ENCODE measurements around the gene LMCD1. TPM values are rescaled to one million over a fixed set of nuclear protein-coding genes. Genes with fewer than 3 reads are reported as not detected.

Gene LMCD1
- total RNA-seq, 2 donors from 2014 or later: 0.85 to 0.89 TPM

DNA sequence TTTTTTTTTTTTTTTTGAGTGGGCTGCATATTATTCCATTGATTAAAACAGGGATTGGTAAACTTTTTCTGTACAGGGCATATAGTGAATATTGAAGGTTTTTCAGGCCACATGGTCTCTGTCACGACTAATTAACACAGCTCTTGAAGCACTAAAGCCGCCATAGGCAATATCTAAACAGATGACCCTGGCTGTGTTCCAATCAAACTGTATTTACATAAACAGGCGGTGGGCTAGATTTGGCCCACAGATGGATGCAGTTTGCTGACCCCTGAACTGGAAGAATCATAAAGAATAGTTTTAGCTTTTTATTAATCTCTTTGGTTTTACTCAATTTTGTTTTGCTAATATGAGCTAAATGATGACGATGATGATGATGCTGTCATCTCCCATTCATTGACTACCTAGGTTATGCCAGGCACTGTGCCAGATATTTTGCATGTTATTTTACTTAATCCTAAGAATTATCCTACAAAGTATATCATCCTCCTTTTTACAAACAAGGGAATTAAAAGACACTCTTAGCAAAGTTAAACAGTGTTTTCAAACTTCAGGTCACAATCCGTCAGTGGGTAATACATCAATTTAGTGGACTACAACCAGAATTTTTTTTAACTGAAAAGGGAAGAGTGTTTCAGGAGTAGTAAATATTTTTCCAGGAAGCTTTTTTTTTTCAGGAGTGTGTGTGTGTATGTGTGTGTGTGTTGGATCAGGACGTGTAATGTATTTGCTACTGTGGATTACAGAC lies 54.3 kb downstream of the LMCD1 start:
- H3K9me3 ChIP-seq (ENCODE audit: control insufficient read depth, low read length, poor library complexity, severe bottlenecking): no peaks in the 10 kb centered on the region
- H3K27ac Mint-ChIP-seq: no peak overlapping the region
- H3K27me3 Mint-ChIP-seq: peaks cover 7% of the 10 kb centered on the region
- DNase-seq (no peak), ATAC-seq (no peak)
- H3K4me1 Mint-ChIP-seq: no peaks in the 10 kb centered on the region
- H3K4me3 Mint-ChIP-seq: no peak overlapping the region
- no peaks in the 10 kb centered on the region for H3K36me3 Mint-ChIP-seq (ENCODE audit: low read depth)

DNA sequence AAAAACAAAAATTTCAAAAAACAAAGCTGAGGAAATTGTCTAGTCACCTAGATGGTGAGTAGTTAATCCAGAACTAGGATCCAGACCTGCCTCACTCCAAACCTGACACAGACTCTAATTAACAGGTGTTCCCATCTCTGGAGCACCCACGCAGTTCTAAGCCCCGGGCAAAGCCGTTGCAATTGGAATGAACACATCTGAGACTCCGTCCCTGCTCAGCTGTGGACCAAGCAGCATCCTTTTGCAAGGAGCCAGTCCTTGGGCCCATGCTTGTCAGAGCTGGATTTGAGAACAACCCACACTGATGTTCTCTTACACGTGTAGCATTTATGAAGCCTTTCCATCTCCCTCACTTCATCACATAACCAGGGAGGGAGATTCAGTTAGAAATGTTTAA lies 54.8 kb downstream of the LMCD1 start:
- no peaks in the 10 kb centered on the region for H3K9me3 ChIP-seq (ENCODE audit: control insufficient read depth, low read length, poor library complexity, severe bottlenecking)
- ATAC-seq: no peak
- no peak overlapping the region for H3K4me3 Mint-ChIP-seq
- no peak overlapping the region for H3K27ac Mint-ChIP-seq
- H3K36me3 Mint-ChIP-seq (ENCODE audit: low read depth): no peaks in the 10 kb centered on the region
- H3K4me1 Mint-ChIP-seq: no peaks in the 10 kb centered on the region
- H3K27me3 Mint-ChIP-seq: peaks cover 7% of the 10 kb centered on the region
- DNase-seq: no peak

DNA sequence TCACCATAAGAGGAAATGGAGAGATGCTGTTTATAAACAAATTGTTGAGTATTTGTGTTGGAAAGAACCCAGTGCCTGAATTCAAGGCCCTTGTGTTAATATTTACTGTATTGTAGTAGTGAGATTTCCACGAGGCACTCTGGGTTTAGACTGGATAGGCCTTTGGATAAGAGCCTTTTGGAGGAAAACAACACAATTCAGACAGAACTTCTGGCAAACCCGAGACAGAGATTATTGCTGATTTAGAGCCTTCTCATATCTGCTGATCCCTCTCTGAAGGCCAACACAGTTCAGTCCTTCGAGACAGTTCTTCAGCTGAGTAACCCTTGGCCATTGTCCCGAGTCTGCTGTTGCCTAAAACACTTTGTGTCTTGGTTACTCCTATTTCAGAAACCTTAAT lies 55.7 kb downstream of the LMCD1 start:
- Mint-ChIP-seq H3K27me3 (peaks cover 7% of the 10 kb centered on the region), H3K4me1 (no peaks in the 10 kb centered on the region), H3K36me3 (ENCODE audit: low read depth) (no peaks in the 10 kb centered on the region), H3K4me3 (no peak overlapping the region), H3K27ac (no peak overlapping the region)
- DNase-seq (no peak), ATAC-seq (no peak)
- H3K9me3 ChIP-seq (ENCODE audit: control insufficient read depth, low read length, poor library complexity, severe bottlenecking): no peaks in the 10 kb centered on the region

DNA sequence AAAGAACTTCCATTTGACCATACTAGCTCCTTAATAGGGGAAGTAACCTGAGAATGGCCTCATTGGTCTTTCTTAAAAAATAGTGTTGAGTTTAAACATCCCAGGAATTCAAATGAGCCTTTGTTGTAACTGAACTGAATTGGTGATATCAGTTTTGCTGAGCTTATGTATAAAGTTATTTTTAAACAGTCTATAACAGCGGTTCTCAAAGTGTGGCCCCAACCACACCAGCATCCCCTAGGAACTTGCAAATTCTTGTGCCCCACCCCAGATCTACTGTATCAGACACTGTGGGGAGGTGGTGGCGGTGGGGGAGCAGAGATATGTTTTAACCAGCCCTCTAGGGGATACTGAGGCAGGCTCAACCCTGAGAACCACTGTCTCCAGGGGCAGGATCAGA lies 57.0 kb downstream of the LMCD1 start:
- H3K27me3 Mint-ChIP-seq: peaks cover 11% of the 10 kb centered on the region
- no peaks in the 10 kb centered on the region for H3K36me3 Mint-ChIP-seq (ENCODE audit: low read depth)
- no peaks in the 10 kb centered on the region for H3K4me1 Mint-ChIP-seq
- ATAC-seq: no peak
- no peak overlapping the region for H3K4me3 Mint-ChIP-seq
- H3K9me3 ChIP-seq (ENCODE audit: control insufficient read depth, low read length, poor library complexity, severe bottlenecking): no peaks in the 10 kb centered on the region
- no peak for DNase-seq
- no peak overlapping the region for H3K27ac Mint-ChIP-seq

DNA sequence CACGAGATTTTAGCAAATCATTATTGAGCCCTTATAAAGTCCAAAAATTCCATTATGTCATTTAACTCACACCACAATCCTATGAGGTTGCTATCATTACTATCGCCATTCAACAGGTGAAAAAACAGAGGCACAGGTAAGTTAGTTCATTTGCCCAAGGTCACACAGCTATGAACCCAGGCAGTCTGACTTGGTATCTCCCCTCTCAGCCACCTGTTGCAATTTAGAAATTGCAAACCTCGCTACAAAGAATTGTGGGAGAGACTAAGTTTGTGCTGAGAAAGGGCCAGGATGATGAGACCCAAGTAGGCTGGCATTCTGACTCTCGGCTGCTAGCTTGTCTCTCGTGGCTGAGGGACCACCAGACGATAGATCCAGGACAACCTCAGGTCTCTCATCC lies 57.7 kb downstream of the LMCD1 start:
- Mint-ChIP-seq H3K4me3 (no peak overlapping the region), H3K36me3 (ENCODE audit: low read depth) (no peaks in the 10 kb centered on the region), H3K4me1 (no peaks in the 10 kb centered on the region), H3K27me3 (peaks cover 11% of the 10 kb centered on the region), H3K27ac (no peak overlapping the region)
- no peak for ATAC-seq
- DNase-seq: no peak
- no peaks in the 10 kb centered on the region for H3K9me3 ChIP-seq (ENCODE audit: control insufficient read depth, low read length, poor library complexity, severe bottlenecking)

DNA sequence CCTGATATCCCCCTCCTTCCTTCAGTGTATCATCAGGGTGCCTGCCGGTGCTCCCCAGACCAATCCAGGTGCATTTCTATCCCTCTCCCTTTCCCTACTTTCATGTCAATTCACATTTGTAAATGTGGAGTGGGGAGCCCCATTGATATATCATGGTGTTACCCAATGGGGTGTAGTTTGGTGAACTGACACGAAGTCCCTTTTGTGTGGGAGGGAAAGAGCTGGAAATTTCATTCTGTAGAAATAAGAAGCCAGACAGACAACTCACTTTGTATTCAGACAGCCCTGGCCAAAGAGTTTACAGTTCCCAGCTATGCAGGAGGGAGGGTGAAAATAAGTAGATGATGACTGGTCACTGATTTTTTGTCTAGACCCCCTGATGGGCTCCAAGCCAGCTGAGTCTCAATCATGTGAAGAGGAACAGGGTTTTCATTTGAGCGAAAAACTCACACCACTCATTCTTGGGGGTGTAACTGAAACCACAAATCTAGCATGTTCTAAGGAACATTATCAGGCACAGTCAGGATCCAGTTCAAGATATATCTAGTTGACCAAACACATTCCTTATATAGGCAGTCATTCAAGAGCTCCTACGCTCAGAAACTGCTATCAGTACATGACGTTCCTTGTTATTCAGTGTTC lies 58.9 kb downstream of the LMCD1 start:
- no peaks in the 10 kb centered on the region for H3K9me3 ChIP-seq (ENCODE audit: control insufficient read depth, low read length, poor library complexity, severe bottlenecking)
- ATAC-seq: no peak
- no peak overlapping the region for H3K27ac Mint-ChIP-seq
- DNase-seq: no peak
- H3K27me3 Mint-ChIP-seq: peaks cover 11% of the 10 kb centered on the region
- H3K4me3 Mint-ChIP-seq: no peak overlapping the region
- no peaks in the 10 kb centered on the region for H3K36me3 Mint-ChIP-seq (ENCODE audit: low read depth)
- H3K4me1 Mint-ChIP-seq: no peaks in the 10 kb centered on the region

DNA sequence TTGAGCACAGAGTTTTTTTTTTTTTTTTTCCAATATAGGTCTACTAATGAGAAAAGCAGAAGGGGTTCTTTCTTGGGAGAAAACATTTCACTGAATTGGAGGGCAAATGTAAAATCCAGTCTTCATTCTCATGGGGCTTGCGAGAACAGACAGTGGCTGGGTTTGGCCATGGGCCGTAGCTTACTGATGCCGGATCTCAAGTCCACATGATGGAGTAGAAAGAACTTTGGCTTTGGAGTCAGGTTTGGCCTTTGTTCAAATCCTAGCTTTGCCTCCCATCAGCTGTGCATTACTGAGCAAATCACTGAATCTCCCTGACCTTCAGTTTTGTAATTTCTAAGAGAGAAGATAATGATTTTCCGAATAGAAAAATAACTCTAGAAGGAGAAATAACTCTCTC lies 59.7 kb downstream of the LMCD1 start:
- no peak for ATAC-seq
- Mint-ChIP-seq H3K4me3 (no peak overlapping the region), H3K27ac (no peak overlapping the region), H3K36me3 (ENCODE audit: low read depth) (no peaks in the 10 kb centered on the region), H3K27me3 (peaks cover 11% of the 10 kb centered on the region), H3K4me1 (no peaks in the 10 kb centered on the region)
- DNase-seq: no peak
- H3K9me3 ChIP-seq (ENCODE audit: control insufficient read depth, low read length, poor library complexity, severe bottlenecking): no peaks in the 10 kb centered on the region

DNA sequence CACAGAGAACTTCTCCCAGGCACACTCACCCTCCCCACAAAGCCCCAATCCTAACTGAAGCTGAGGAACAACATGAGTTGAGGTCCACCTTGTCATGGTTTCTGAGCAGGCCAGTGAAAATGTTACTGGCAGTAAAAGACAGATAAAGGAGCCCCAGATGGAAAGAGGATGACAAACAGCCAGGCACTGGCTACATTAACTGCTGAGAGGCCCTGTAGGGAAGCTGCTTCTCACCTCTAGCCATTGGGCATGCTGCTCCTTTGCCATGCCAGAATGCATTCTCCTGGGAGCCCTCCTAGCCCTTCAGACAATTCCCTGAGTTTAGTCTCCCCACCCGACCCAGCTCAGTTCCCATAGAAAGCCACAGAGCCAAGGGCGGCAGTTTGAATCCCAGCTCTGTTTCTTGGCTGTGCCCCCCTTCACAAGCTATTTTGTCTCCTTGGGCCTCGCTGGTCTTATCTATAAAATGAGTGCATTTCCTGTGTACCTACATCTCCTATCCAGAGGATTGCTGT lies 60.5 kb downstream of the LMCD1 start:
- Mint-ChIP-seq H3K4me1 (no peaks in the 10 kb centered on the region), H3K27me3 (peaks cover 11% of the 10 kb centered on the region), H3K27ac (no peak overlapping the region), H3K4me3 (no peak overlapping the region), H3K36me3 (ENCODE audit: low read depth) (no peaks in the 10 kb centered on the region)
- ATAC-seq: no peak
- no peaks in the 10 kb centered on the region for H3K9me3 ChIP-seq (ENCODE audit: control insufficient read depth, low read length, poor library complexity, severe bottlenecking)
- DNase-seq: no peak

DNA sequence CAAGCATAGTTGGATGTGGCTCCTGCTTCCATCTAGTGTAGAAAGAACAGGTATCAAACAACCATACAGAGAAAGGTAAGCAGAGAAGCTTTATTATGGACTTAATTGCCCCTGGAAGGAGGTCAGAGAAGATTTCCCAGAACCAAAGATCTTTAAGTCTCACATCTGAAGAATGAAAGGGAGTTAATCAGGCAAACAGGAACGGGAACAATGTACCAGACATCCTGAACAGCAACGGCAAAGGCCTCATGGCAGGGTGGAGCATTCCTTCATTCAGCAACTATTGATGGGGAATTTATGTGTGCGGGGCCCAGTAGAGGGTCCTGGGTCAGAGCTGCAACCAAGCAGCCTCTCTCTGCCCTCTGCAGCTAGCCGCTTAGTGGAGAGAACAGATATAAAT lies 61.5 kb downstream of the LMCD1 start:
- Mint-ChIP-seq H3K27ac (no peak overlapping the region), H3K4me3 (no peak overlapping the region), H3K27me3 (peaks cover 11% of the 10 kb centered on the region), H3K4me1 (no peaks in the 10 kb centered on the region), H3K36me3 (ENCODE audit: low read depth) (no peaks in the 10 kb centered on the region)
- DNase-seq (no peak), ATAC-seq (no peak)
- H3K9me3 ChIP-seq (ENCODE audit: control insufficient read depth, low read length, poor library complexity, severe bottlenecking): no peaks in the 10 kb centered on the region

DNA sequence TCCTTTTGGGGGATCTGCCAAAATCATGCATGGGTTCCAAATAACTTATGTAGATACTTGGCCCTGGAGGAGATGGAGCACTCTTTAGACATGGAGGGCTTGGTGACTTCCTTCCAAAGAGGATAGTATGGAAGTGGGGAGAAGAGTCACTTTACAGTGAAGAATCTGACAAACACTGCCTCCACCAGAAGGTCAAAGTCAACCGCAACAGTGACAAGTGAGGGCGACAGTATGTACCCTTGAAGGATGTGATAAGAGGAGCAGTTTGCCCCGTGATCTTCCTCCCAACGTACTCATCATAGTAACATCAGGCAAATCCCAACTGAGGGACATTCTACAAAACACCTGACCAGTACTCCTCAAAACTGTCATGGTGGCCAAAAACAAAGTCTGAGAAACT lies 62.0 kb downstream of the LMCD1 start:
- Mint-ChIP-seq H3K27ac (no peak overlapping the region), H3K4me1 (no peaks in the 10 kb centered on the region), H3K36me3 (ENCODE audit: low read depth) (no peaks in the 10 kb centered on the region), H3K27me3 (peaks cover 11% of the 10 kb centered on the region), H3K4me3 (no peak overlapping the region)
- DNase-seq (no peak), ATAC-seq (no peak)
- H3K9me3 ChIP-seq (ENCODE audit: control insufficient read depth, low read length, poor library complexity, severe bottlenecking): no peaks in the 10 kb centered on the region

DNA sequence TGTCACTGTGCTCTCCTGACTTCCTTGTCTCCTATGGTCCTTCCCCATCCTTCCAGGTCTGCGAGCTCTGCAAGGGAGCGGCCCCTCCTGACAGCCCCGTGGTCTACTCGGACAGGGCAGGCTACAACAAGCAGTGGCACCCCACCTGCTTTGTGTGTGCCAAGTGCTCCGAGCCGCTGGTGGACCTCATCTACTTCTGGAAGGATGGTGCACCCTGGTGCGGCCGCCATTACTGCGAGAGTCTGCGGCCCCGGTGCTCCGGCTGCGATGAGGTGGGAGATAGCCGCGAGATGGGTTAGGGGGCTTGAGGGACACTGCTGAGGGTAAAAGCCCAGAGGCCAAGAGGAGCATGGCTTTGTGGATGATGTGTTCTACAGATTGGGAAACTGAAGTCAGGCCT lies 63.8 kb downstream of the LMCD1 start:
- H3K36me3 Mint-ChIP-seq (ENCODE audit: low read depth): no peaks in the 10 kb centered on the region
- H3K4me3 Mint-ChIP-seq: no peak overlapping the region
- no peak overlapping the region for H3K27ac Mint-ChIP-seq
- DNase-seq (no peak), ATAC-seq (no peak)
- peaks cover 5% of the 10 kb centered on the region for H3K27me3 Mint-ChIP-seq
- H3K9me3 ChIP-seq (ENCODE audit: control insufficient read depth, low read length, poor library complexity, severe bottlenecking): no peaks in the 10 kb centered on the region
- no peaks in the 10 kb centered on the region for H3K4me1 Mint-ChIP-seq

DNA sequence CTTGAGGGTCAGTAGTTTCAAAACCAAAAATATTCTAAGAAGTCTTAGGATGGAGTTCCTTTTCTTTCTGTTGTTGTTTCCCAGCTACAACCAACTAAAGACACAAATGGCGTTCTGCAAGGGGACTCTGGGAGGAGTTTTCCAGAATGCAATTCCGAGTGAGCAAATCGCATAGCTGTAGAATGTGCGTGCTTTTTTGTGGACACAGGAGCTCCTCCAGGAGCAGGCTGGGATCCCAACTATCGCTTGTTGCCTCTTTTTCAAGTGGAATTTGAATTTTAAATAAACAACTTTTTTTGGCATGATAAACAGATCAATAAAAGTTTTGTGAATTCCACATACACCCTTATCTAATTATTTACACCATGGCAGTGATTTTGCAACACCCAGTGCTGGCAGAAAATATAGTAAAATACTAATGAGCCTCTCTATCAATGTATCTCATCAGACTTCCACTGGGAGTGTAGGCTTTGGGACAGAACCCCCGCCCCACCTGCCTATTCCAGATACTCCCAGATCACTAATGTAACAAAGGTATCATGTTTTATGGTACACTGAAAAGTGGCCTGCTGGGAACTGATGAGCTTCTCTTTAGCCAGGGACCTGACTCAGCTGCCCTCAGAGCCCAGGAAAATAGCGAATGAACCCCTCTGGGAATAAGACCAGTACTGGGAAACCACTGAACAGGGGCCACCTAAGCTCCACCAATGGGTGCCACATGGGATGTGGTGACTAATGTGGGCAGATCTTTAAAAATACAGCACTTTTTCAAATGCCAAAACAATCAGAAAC lies 66.4 kb downstream of the LMCD1 start:
- Mint-ChIP-seq H3K4me1 (peaks cover 4% of the 10 kb centered on the region), H3K27ac (no peak overlapping the region), H3K4me3 (no peak overlapping the region), H3K27me3 (no peaks in the 10 kb centered on the region), H3K36me3 (ENCODE audit: low read depth) (no peaks in the 10 kb centered on the region)
- ATAC-seq: no peak
- no peaks in the 10 kb centered on the region for H3K9me3 ChIP-seq (ENCODE audit: control insufficient read depth, low read length, poor library complexity, severe bottlenecking)
- DNase-seq: no peak

DNA sequence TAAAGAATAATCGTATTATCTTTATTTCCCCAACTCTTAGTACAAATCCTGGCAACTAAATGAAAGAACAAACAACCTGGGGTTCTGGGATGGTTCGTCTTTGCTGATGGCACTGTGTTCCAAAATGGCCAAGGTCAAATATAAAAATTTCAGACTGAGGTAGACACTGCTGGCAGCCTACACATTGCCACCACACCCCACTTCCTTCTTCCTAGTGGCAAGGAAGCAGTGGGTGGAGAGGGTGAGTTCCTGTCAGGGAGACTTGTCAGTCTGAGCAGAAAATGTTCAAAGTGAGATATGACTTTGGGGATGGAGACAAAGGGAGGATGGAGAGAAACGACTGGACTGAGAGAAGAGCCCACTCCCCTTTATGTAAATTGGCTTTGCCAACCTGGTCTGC lies 69.6 kb downstream of the LMCD1 start:
- H3K9me3 ChIP-seq (ENCODE audit: control insufficient read depth, low read length, poor library complexity, severe bottlenecking): no peaks in the 10 kb centered on the region
- ATAC-seq: no peak
- no peak overlapping the region for H3K4me3 Mint-ChIP-seq
- no peaks in the 10 kb centered on the region for H3K36me3 Mint-ChIP-seq (ENCODE audit: low read depth)
- DNase-seq: no peak
- H3K4me1 Mint-ChIP-seq: peaks cover 4% of the 10 kb centered on the region
- H3K27ac Mint-ChIP-seq: no peak overlapping the region
- no peaks in the 10 kb centered on the region for H3K27me3 Mint-ChIP-seq
